ENCODE results near the gene TUNAR.

DNA sequence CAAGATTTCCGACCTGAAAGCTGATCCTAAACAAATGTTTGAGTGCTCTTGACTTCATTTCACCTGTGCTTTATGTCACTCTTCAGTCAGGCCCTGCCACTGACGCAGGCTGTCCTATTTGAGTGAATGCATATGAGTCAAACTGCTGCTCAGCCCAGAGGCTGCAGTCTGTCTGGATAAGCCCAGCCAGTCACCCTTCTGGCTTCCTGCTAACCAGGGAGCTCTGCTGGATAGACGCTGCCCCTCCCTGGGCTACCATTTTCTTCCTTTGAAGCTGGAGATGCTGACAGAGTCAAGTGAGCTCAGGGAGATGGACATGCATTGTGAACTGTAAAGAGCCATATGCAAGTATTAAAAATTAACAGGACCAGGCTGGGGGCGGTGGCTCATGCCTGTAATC, 5.1 kb upstream of the TUNAR start:
- TF ChIP-seq TAF1 (IDR thresholded peaks at IDR 0.05; ENCODE audit: low read depth) (no peak), NFIC (IDR thresholded peaks at IDR 0.05) (no peak), EGR1 (IDR thresholded peaks at IDR 0.05) (no peak), EP300 (IDR thresholded peaks at IDR 0.05; ENCODE audit: borderline replicate concordance) (no peak), YY1 (IDR thresholded peaks at IDR 0.05; ENCODE audit: low read depth) (no peak), TCF12 (IDR thresholded peaks at IDR 0.05; ENCODE audit: low read depth) (no peak), TEAD4 (IDR thresholded peaks at IDR 0.05) (no peak), CEBPB (IDR thresholded peaks at IDR 0.05) (no peak), USF1 (IDR thresholded peaks at IDR 0.05) (no peak), RAD21 (IDR thresholded peaks at IDR 0.05; ENCODE audit: low read depth) (no peak), ZBTB7A (IDR thresholded peaks at IDR 0.05; ENCODE audit: low read depth) (no peak), CREB1 (IDR thresholded peaks at IDR 0.05; ENCODE audit: low read depth) (no peak)
- TF ChIP-seq, protein P1, sequence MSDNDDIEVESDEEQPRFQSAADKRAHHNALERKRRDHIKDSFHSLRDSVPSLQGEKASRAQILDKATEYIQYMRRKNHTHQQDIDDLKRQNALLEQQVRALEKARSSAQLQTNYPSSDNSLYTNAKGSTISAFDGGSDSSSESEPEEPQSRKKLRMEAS (IDR thresholded peaks at IDR 0.05) = no peak
- TF ChIP-seq, protein P2, sequence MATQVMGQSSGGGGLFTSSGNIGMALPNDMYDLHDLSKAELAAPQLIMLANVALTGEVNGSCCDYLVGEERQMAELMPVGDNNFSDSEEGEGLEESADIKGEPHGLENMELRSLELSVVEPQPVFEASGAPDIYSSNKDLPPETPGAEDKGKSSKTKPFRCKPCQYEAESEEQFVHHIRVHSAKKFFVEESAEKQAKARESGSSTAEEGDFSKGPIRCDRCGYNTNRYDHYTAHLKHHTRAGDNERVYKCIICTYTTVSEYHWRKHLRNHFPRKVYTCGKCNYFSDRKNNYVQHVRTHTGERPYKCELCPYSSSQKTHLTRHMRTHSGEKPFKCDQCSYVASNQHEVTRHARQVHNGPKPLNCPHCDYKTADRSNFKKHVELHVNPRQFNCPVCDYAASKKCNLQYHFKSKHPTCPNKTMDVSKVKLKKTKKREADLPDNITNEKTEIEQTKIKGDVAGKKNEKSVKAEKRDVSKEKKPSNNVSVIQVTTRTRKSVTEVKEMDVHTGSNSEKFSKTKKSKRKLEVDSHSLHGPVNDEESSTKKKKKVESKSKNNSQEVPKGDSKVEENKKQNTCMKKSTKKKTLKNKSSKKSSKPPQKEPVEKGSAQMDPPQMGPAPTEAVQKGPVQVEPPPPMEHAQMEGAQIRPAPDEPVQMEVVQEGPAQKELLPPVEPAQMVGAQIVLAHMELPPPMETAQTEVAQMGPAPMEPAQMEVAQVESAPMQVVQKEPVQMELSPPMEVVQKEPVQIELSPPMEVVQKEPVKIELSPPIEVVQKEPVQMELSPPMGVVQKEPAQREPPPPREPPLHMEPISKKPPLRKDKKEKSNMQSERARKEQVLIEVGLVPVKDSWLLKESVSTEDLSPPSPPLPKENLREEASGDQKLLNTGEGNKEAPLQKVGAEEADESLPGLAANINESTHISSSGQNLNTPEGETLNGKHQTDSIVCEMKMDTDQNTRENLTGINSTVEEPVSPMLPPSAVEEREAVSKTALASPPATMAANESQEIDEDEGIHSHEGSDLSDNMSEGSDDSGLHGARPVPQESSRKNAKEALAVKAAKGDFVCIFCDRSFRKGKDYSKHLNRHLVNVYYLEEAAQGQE (IDR thresholded peaks at IDR 0.05; ENCODE audit: low read depth) = no peak

All from Ishikawa (cell line).